ENCODE measurements around the gene SOCS7. TPM values are rescaled to one million over a fixed set of nuclear protein-coding genes. Genes with fewer than 3 reads are reported as not detected.

SOCS7 gene
- total RNA-seq, 4 donors from 2014 or later, result 5.9 to 21.8 (median 15.0) TPM

DNA sequence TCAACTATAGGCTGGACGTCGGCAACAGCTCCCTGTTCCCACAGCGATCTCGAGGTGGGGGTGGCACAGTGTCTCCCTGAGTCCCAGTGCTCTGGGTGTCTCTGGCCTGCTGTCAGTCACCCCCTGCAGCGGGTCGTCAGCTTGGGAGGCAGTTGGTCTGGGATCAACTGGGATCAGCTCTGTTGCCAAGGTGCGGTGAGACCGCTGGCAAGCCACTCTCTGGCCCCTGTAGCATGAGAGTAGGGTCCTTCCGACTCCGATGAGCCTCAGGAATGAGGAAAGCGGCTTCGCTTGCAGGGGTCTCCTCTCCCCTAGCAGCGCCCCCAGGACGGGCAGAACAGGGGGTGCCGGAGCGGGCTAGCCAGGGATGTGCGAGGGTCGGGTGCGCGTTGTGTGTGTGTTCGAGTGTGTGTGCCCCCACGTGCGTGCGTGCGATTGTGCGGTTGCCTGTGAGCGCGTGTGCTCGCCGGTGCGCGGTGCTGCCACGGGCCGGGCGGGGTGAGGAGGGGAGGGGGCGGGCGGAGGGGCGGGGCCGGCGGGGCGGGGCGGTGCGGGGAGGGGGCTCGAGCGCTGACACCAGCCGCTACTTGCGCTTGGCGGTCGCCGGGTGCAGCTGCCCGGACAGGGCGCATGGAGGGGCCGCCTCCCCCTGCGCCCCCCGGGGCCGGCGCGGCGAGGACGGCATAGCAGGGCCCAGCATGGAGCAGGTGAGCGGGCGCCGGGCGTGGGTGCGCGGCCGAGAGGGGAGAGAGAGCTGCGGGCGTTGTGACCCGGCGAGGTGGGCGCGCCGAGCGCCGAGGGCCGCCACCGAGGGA, 67.3 kb downstream of the SOCS7 start:
- peak overlapping the region; percentile 12 to 64 (median 38) for H3K4me3 ChIP-seq
- intact Hi-C loops (cut with DNase I), result no loop called here
- no peaks in the 10 kb centered on the region for H3K9me3 ChIP-seq
- DNase-seq, result no peak
- TF ChIP-seq POLR2A (IDR thresholded peaks at IDR 0.05), result no peak
- no peak for TF ChIP-seq CTCF (IDR thresholded peaks at IDR 0.05)
- no CpG with 5 or more reads among the region's 78 CpGs for WGBS, 2 donors
- no peak overlapping the region for H3K27ac ChIP-seq
- H3K27me3 ChIP-seq, result peaks cover 0 to 75% (median 6%) of the 10 kb centered on the region in 4 donors
- no peaks in the 10 kb centered on the region for H3K36me3 ChIP-seq
- H3K4me1 ChIP-seq, result peaks cover 23 to 64% (median 34%) of the 10 kb centered on the region in 3 donors

- WGBS, 2 donors, result 0 to 12% methylated on average over 4 to 6 of the region's 10 CpGs
- H3K4me1 ChIP-seq, result peaks cover 25 to 69% (median 36%) of the 10 kb centered on the region in 3 donors
- H3K27me3 ChIP-seq, result peaks cover 0 to 75% (median 6%) of the 10 kb centered on the region in 4 donors
- no peaks in the 10 kb centered on the region for H3K36me3 ChIP-seq
- no peaks in the 10 kb centered on the region for H3K9me3 ChIP-seq
- H3K4me3 ChIP-seq, result peak overlapping the region in 3 of 4 donors; percentile 27 to 64 (median 48)
- intact Hi-C loops (cut with DNase I), result no loop called here
- TF ChIP-seq POLR2A (IDR thresholded peaks at IDR 0.05), result no peak
- TF ChIP-seq CTCF (IDR thresholded peaks at IDR 0.05), result no peak
- no peak for DNase-seq
- no peak overlapping the region for H3K27ac ChIP-seq
These were observed 67.9 kb downstream of the SOCS7 start for GRCh38 chr17:38419508-38419981.

GRCh38 chr17:38420518-38420917, 68.9 kb downstream of the SOCS7 start:
- Histone ChIP-seq H3K4me3 (no peak overlapping the region), H3K9me3 (no peaks in the 10 kb centered on the region), H3K27ac (peak overlapping the region in 3 of 4 donors; percentile 46 to 68 (median 62)), H3K4me1 (peaks cover 15 to 69% (median 31%) of the 10 kb centered on the region in 3 donors), H3K36me3 (no peaks in the 10 kb centered on the region), H3K27me3 (peaks cover 0 to 68% (median 6%) of the 10 kb centered on the region in 4 donors)
- no peak for TF ChIP-seq POLR2A (IDR thresholded peaks at IDR 0.05)
- no peak for TF ChIP-seq CTCF (IDR thresholded peaks at IDR 0.05)
- 59 to 77% methylated on average over 4 to 6 of the region's 6 CpGs for WGBS, 2 donors
- intact Hi-C loops (cut with DNase I), result loop anchor here (10.0 kb wide), 1 partner anchor 234 kb away; no protein-coding TSS in a partner anchor
- no peak for DNase-seq

GRCh38 chr17:38421171-38421841, 69.7 kb downstream of the SOCS7 start:
- intact Hi-C loops (cut with DNase I), result loop anchor here (10.0 kb wide), 1 partner anchor 233 kb away; no protein-coding TSS in a partner anchor
- Histone ChIP-seq H3K27me3 (peaks cover 0 to 64% (median 6%) of the 10 kb centered on the region in 4 donors), H3K27ac (peak overlapping the region; percentile 14 to 78 (median 54)), H3K4me3 (peak overlapping the region in 1 of 4 donors; percentile 1), H3K4me1 (peaks cover 14 to 74% (median 31%) of the 10 kb centered on the region in 3 donors), H3K9me3 (no peaks in the 10 kb centered on the region), H3K36me3 (no peaks in the 10 kb centered on the region)
- 20 to 53% methylated on average over 3 to 9 of the region's 14 CpGs for WGBS, 2 donors
- TF ChIP-seq POLR2A (IDR thresholded peaks at IDR 0.05) (no peak), CTCF (IDR thresholded peaks at IDR 0.05) (no peak)
- no peak for DNase-seq
